GM18507 (cell line): Measurements from ENCODE around the gene TMEM120B.
"Not testable (repeated sequence)": the region's sequence is repeated elsewhere in the genome, so short reads cannot be mapped to it uniquely, and the experiment has no call there.

ENCODE experiments used
- DNase-seq: peaks from one replicate; pipeline ENCODE4 v3.0.0; 2011; ENCODE audit warnings: low read depth; ENCODE audit not compliant: insufficient read length; ENCODE audit errors: extremely low spot score
- FAIRE-seq: peaks from 2 replicates; lab custom pipeline; 2011; peaks lifted over from hg19 to GRCh38; lab: Jason Lieb, UNC

TMEM120B gene

GRCh38 chr12:121708313-121709063, 4.1 kb upstream of the TMEM120B start:
- FAIRE-seq (no peak), DNase-seq (no peak)

- DNase-seq, FAIRE-seq: not testable (repeated sequence)
Observed at GRCh38 chr12:121709064-121709424, 3.5 kb upstream of the TMEM120B start.

- DNase-seq, result no peak
- no peak for FAIRE-seq
Observed at GRCh38 chr12:121709478-121709961, 3.0 kb upstream of the TMEM120B start.

- FAIRE-seq (no peak), DNase-seq (no peak)
Observed at GRCh38 chr12:121711361-121712189, 977 bp upstream of the TMEM120B start.

GRCh38 chr12:121712190-121712460, 427 bp upstream of the TMEM120B start:
- DNase-seq (no peak), FAIRE-seq (no peak)

GRCh38 chr12:121713257-121713777, 765 bp downstream of the TMEM120B start:
- DNase-seq, result no peak
- FAIRE-seq, result no peak

GRCh38 chr12:121713793-121714192, 1.2 kb downstream of the TMEM120B start:
- DNase-seq, result no peak

GRCh38 chr12:121715055-121715454, 2.5 kb downstream of the TMEM120B start:
- FAIRE-seq, DNase-seq: not testable (repeated sequence)

More at GRCh38 chr12:121713793-121714192, 1.2 kb downstream of the TMEM120B start:
- FAIRE-seq, result no peak

GRCh38 chr12:121715862-121716435, 3.4 kb downstream of the TMEM120B start:
- DNase-seq (no peak), FAIRE-seq (no peak)

- DNase-seq (no peak), FAIRE-seq (no peak)
Observed at GRCh38 chr12:121717041-121717699, 4.6 kb downstream of the TMEM120B start.

- FAIRE-seq (no peak), DNase-seq (no peak)
Observed at GRCh38 chr12:121718653-121719239, 6.2 kb downstream of the TMEM120B start.

GRCh38 chr12:121719926-121720414, 7.4 kb downstream of the TMEM120B start:
- DNase-seq, result no peak
- no peak for FAIRE-seq

- FAIRE-seq, result no peak
- no peak for DNase-seq
Observed at GRCh38 chr12:121720762-121721161, 8.2 kb downstream of the TMEM120B start.

GRCh38 chr12:121722511-121722910, 10.0 kb downstream of the TMEM120B start:
- FAIRE-seq (no peak), DNase-seq (no peak)

GRCh38 chr12:121723200-121723599, 10.6 kb downstream of the TMEM120B start:
- no peak for FAIRE-seq
- DNase-seq, result no peak

- FAIRE-seq (no peak), DNase-seq (no peak)
Observed at GRCh38 chr12:121724925-121725324, 12.4 kb downstream of the TMEM120B start.

GRCh38 chr12:121725423-121725822, 12.9 kb downstream of the TMEM120B start:
- DNase-seq (no peak), FAIRE-seq (no peak)

- DNase-seq (no peak), FAIRE-seq (no peak)
Observed at GRCh38 chr12:121729021-121729420, 16.5 kb downstream of the TMEM120B start.

GRCh38 chr12:121731473-121731872, 18.9 kb downstream of the TMEM120B start:
- no peak for FAIRE-seq
- DNase-seq, result no peak
